HepG2 (cell line): Measurements from ENCODE around the gene ASAP2.

Experiments
- NFKB2 ChIP-seq: sonication (generic); formaldehyde crosslinking; IDR thresholded peaks from 2 replicates; pipeline ENCODE4 v1.4.0; 2020; ENCODE audit warnings: missing genetic modification reagents, borderline replicate concordance
- SOX6 ChIP-seq, 2 experiments: fragments of 450-650 bp in 1 of 2; sonication (generic) in 1 of 2; formaldehyde crosslinking in 1 of 2; IDR thresholded peaks; 2 replicates each; pipeline versions ENCODE4 v1.4.0 to v1.6.1; 2017 to 2020; ENCODE audit warnings: antibody characterized with exemption in 1 of 2, mild to moderate bottlenecking in 1 of 2, missing genetic modification reagents in 1 of 2
- TF ChIP-seq, protein P1 (sequence below): sonication (generic); formaldehyde crosslinking; IDR thresholded peaks from 2 replicates; pipeline ENCODE4 v1.5.0; 2020; ENCODE audit warnings: mild to moderate bottlenecking, missing genetic modification reagents, moderate library complexity
- TF ChIP-seq, protein P2 (sequence below): sonication (generic); formaldehyde crosslinking; IDR thresholded peaks from 2 replicates; pipeline ENCODE4 v1.4.0; 2020; ENCODE audit warnings: missing genetic modification reagents

DNA sequence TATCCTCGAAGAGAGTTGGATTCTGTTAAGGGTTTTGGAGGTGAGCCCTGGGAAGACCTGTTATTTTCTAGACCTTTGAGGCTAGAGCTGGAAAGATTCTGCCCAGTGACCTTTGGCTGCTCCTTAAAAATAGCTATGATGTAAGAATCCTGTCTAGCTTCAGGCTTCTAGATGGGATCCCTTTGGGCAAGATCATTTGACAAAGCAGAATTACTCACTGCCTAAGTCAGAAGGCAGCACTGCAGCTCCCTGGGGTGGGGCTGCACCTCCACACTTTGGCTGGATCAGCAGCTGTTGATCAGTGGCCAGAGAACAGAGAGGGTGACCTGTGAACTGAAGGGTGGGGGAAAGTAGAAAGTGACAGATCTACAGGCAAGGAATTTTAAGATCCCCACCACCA, 103.8 kb downstream of the ASAP2 start:
- TF ChIP-seq, protein P1, sequence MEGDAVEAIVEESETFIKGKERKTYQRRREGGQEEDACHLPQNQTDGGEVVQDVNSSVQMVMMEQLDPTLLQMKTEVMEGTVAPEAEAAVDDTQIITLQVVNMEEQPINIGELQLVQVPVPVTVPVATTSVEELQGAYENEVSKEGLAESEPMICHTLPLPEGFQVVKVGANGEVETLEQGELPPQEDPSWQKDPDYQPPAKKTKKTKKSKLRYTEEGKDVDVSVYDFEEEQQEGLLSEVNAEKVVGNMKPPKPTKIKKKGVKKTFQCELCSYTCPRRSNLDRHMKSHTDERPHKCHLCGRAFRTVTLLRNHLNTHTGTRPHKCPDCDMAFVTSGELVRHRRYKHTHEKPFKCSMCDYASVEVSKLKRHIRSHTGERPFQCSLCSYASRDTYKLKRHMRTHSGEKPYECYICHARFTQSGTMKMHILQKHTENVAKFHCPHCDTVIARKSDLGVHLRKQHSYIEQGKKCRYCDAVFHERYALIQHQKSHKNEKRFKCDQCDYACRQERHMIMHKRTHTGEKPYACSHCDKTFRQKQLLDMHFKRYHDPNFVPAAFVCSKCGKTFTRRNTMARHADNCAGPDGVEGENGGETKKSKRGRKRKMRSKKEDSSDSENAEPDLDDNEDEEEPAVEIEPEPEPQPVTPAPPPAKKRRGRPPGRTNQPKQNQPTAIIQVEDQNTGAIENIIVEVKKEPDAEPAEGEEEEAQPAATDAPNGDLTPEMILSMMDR (CRISPR knock-in tag): no peak
- TF ChIP-seq, protein P2, sequence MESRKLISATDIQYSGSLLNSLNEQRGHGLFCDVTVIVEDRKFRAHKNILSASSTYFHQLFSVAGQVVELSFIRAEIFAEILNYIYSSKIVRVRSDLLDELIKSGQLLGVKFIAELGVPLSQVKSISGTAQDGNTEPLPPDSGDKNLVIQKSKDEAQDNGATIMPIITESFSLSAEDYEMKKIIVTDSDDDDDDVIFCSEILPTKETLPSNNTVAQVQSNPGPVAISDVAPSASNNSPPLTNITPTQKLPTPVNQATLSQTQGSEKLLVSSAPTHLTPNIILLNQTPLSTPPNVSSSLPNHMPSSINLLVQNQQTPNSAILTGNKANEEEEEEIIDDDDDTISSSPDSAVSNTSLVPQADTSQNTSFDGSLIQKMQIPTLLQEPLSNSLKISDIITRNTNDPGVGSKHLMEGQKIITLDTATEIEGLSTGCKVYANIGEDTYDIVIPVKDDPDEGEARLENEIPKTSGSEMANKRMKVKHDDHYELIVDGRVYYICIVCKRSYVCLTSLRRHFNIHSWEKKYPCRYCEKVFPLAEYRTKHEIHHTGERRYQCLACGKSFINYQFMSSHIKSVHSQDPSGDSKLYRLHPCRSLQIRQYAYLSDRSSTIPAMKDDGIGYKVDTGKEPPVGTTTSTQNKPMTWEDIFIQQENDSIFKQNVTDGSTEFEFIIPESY: no peak
- TF ChIP-seq SOX6 (IDR thresholded peaks at IDR 0.05) (no peak), SOX6 (CRISPR knock-in tag; IDR thresholded peaks at IDR 0.05) (no peak), NFKB2 (CRISPR knock-in tag) (no peak)
